Body of pancreas (tissue), 4 donors: Measurements from ENCODE around the gene KANSL1L. TPM values are rescaled to one million over a fixed set of nuclear protein-coding genes. Genes with fewer than 3 reads are reported as not detected.

ENCODE experiments used
- ATAC-seq: fragments of 150-250 bp; one replicate; pipeline ENCODE4 v1.9.1; 2016
- DNase-seq, 4 donors: peaks; one replicate each; pipeline ENCODE4 v3.0.0-alpha.2; 2019
- H3K27ac ChIP-seq, 4 donors: fragments of 200-600 bp; sonication (generic); 1 replicate in 3 of 4; 2 replicates in 1 of 4; pipeline versions ENCODE4 v1.5.1 to v1.6.1; 2016 to 2019; ENCODE audit warnings: mild to moderate bottlenecking in 1 of 4, mixed read lengths in 1 of 4, moderate library complexity in 1 of 4
- H3K27me3 ChIP-seq, 2 donors: fragments of 200-600 bp; sonication (generic); one replicate each; pipeline ENCODE4 v1.6.0; 2016; ENCODE audit warnings: mild to moderate bottlenecking in 1 of 2
- H3K36me3 ChIP-seq, 2 donors: fragments of 200-600 bp; sonication (generic); replicated peaks in 1 of 2; 2 replicates each; pipeline ENCODE4 v1.5.1; 2016; ENCODE audit warnings: low read depth in 2 of 2; ENCODE audit not compliant: insufficient read depth in 1 of 2
- H3K4me1 ChIP-seq: fragments of 200-600 bp; sonication (generic); one replicate; pipeline ENCODE4 v1.6.0; 2016
- H3K4me3 ChIP-seq, 2 donors: fragments of 200-600 bp; sonication (generic); 1 replicate in 1 of 2; 2 replicates in 1 of 2; pipeline ENCODE4 v1.5.1; 2016 to 2019
- H3K9me3 ChIP-seq, 3 donors: fragments of 200-600 bp; sonication (generic); 1 replicate in 2 of 3; 2 replicates in 1 of 3; pipeline ENCODE4 v1.5.1; 2016
- CTCF ChIP-seq, 7 experiments: fragments of 450-650 bp in 4 of 7; fragments of 200-600 bp in 3 of 7; sonication (generic) in 3 of 7; IDR thresholded peaks; one replicate each; pipeline ENCODE4 v1.5.1; 2016 to 2019; ENCODE audit warnings: antibody characterized with exemption in 7 of 7
- POLR2A ChIP-seq, 3 donors: fragments of 450-650 bp; IDR thresholded peaks; one replicate each; pipeline ENCODE4 v1.6.1; 2016; ENCODE audit warnings: antibody characterized with exemption in 3 of 3, mild to moderate bottlenecking in 2 of 3
- WGBS, 2 donors: methylation state at CpG; one replicate each; pipeline ENCODE4 v1.1.5; 2017; 5-methylcytosine and 5-hydroxymethylcytosine counted together
- intact Hi-C: fragments of 100-400 bp; cut with DNase I; formaldehyde crosslinking; loops from one replicate; pipeline ENCODE4 v1.15.1; 2023
- total RNA-seq, 2 donors: library from RNA; depleted of rRNA; stranded (reverse); fragments of >200 nt; gene quantifications; one replicate each; pipeline ENCODE4 v1.1.0, GENCODE V29; 2016

The KANSL1L gene
- total RNA-seq, 2 donors from 2014 or later = 26.5 to 94.9 TPM

- peaks cover 0 to 8% of the 10 kb centered on the region in 2 donors for H3K36me3 ChIP-seq
- no peak for ATAC-seq
- no peak overlapping the region for H3K4me3 ChIP-seq
- WGBS, 2 donors = 61 to 66% methylated on average over 1 of the region's 1 CpG
- TF ChIP-seq POLR2A (IDR thresholded peaks at IDR 0.05) = no peak
- no peak for TF ChIP-seq CTCF (IDR thresholded peaks at IDR 0.05)
- H3K9me3 ChIP-seq = no peaks in the 10 kb centered on the region
- intact Hi-C loops = loop anchor here (10.0 kb wide), 1 partner anchor 119 kb away; no protein-coding TSS in a partner anchor
- no peak overlapping the region for H3K27ac ChIP-seq
- no peak for DNase-seq
- no peaks in the 10 kb centered on the region for H3K4me1 ChIP-seq
- H3K27me3 ChIP-seq = no peaks in the 10 kb centered on the region
Observed at GRCh38 chr2:210203558-210203957, 32.3 kb upstream of the KANSL1L start.

GRCh38 chr2:210203147-210203546 is 31.9 kb upstream of the KANSL1L start:
- no peak for DNase-seq

GRCh38 chr2:210199854-210200253 is 28.6 kb upstream of the KANSL1L start:
- H3K36me3 ChIP-seq = peaks cover 0 to 5% of the 10 kb centered on the region in 2 donors
- H3K27ac ChIP-seq = no peak overlapping the region
- H3K4me1 ChIP-seq = peaks cover 15% of the 10 kb centered on the region
- DNase-seq (no peak), ATAC-seq (no peak)
- no peak for TF ChIP-seq CTCF (IDR thresholded peaks at IDR 0.05)
- TF ChIP-seq POLR2A (IDR thresholded peaks at IDR 0.05) = no peak
- no peak overlapping the region for H3K4me3 ChIP-seq
- intact Hi-C loops = loop anchor here (5.0 to 10.0 kb wide), 2 partner anchors 115 to 223 kb away; no protein-coding TSS in a partner anchor
- H3K9me3 ChIP-seq = peaks cover 0 to under 1% (median 0%) of the 10 kb centered on the region in 3 donors
- 67 to 80% methylated on average over 3 of the region's 3 CpGs for WGBS, 2 donors
- H3K27me3 ChIP-seq = no peaks in the 10 kb centered on the region

More at GRCh38 chr2:210203147-210203546, 31.9 kb upstream of the KANSL1L start:
- ATAC-seq = no peak
- Histone ChIP-seq H3K9me3 (no peaks in the 10 kb centered on the region), H3K27ac (no peak overlapping the region), H3K4me3 (no peak overlapping the region), H3K36me3 (peaks cover 0 to 8% of the 10 kb centered on the region in 2 donors), H3K27me3 (no peaks in the 10 kb centered on the region), H3K4me1 (no peaks in the 10 kb centered on the region)
- no peak for TF ChIP-seq POLR2A (IDR thresholded peaks at IDR 0.05)
- TF ChIP-seq CTCF (IDR thresholded peaks at IDR 0.05) = no peak
- intact Hi-C loops = loop anchor here (10.0 kb wide), 1 partner anchor 118 kb away; no protein-coding TSS in a partner anchor
- 84 to 85% methylated on average over 1 of the region's 1 CpG for WGBS, 2 donors

- peaks cover 0 to 5% of the 10 kb centered on the region in 2 donors for H3K36me3 ChIP-seq
- ATAC-seq (peak; percentile 59), DNase-seq (no peak)
- intact Hi-C loops = loop anchor here (5.0 kb wide), 1 partner anchor 222 kb away; no protein-coding TSS in a partner anchor
- H3K27ac ChIP-seq = no peak overlapping the region
- H3K9me3 ChIP-seq = peaks cover 0 to 4% (median 0%) of the 10 kb centered on the region in 3 donors
- H3K4me1 ChIP-seq = peaks cover 21% of the 10 kb centered on the region
- TF ChIP-seq CTCF (IDR thresholded peaks at IDR 0.05) (peak; percentile 48 to 83 (median 75)), POLR2A (IDR thresholded peaks at IDR 0.05) (no peak)
- H3K4me3 ChIP-seq = no peak overlapping the region
- H3K27me3 ChIP-seq = no peaks in the 10 kb centered on the region
Observed at GRCh38 chr2:210199186-210199765, 28.1 kb upstream of the KANSL1L start.

GRCh38 chr2:210198326-210198725 is 27.1 kb upstream of the KANSL1L start:
- peaks cover 24% of the 10 kb centered on the region for H3K4me1 ChIP-seq
- intact Hi-C loops = loop anchor here (5.0 kb wide), 1 partner anchor 221 kb away; no protein-coding TSS in a partner anchor
- no peaks in the 10 kb centered on the region for H3K27me3 ChIP-seq
- H3K4me3 ChIP-seq = no peak overlapping the region
- no peak overlapping the region for H3K27ac ChIP-seq
- H3K36me3 ChIP-seq = peaks cover 0 to 5% of the 10 kb centered on the region in 2 donors
- WGBS, 2 donors = 29 to 30% methylated on average over 1 of the region's 1 CpG
- H3K9me3 ChIP-seq = peaks cover 0 to 4% (median 0%) of the 10 kb centered on the region in 3 donors
- DNase-seq (no peak), ATAC-seq (no peak)
- TF ChIP-seq CTCF (IDR thresholded peaks at IDR 0.05) (no peak), POLR2A (IDR thresholded peaks at IDR 0.05) (no peak)
